ENCODE data around the gene PTPN13. TPM values are rescaled to one million over a fixed set of nuclear protein-coding genes. Genes with fewer than 3 reads are reported as not detected.

The PTPN13 gene
- total RNA-seq, 1 donor from 2014 or later: 78.6 TPM

DNA sequence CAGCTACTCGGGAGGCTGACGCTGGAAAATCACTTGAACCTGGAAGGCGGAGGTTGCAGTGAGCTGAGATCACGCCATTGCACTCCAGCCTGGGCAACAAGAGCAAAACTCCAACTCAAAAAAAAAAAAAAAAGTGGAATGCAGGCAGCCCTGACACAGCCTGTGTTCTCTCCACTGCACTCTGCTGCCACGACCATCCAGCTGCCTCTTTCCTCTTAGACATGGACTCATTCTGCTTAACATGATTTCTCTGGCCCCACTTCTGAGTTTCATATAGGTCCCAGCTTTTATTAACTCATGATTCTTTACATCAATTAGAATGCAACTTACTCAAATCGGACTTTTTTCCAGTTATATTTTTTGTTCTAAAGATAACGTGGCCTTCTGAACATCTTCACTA, 225.4 kb downstream of the PTPN13 start:
- no peak for DNase-seq

DNA sequence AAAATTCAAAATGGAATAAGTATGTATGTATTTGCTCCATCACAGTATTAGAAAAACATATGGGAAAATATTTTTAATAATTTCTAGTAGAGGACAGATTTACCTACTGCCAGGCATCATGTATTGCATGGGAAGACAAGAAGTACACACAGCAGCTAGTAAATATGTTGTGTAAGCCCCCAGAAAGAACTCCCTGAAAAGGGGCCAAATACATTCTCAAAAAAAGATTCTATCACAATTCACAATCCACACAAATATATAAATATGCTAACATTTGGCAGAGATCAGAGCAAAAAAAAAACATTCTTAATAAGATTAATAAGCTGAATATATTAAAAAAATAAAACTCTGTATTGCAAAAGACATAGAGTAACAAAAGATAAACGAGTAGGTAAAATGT, 227.0 kb downstream of the PTPN13 start:
- no peak for DNase-seq

DNA sequence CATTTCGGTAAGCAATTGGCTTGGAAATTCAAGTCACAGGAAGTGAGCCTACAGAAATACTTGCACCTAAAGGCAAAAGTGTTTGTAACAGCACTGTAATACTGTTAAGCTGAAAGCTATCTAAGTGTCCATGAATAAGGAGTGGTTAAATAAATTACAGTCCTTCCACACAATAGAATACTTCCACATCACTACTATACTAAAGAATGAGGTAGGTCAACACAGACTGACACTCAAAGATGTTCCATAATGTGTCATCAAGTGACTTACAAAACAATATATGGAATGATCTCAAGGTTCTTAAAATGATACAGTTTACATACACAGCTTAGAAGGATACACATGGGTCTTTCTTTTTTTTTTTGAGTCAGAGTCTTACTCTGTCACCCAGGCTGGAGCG, 228.0 kb downstream of the PTPN13 start:
- DNase-seq: no peak

DNA sequence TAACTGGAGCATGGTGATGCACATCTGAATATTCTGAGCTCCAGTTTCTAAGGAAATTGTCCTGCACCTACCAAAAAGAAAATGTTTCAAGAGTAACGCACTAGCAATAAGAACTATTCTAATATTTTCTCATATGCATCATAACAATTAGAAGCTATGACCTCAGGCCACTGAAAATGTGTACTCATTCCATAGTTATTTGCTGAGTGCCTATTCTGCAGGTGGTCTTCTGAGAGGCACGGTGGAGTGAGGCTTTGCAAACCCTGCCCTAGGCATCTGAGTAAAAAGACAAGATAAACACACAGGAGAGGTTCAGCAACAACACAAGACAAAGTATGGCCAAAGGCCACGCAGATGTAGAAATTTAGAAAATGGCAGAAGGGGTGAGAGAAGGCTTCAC, 231.4 kb downstream of the PTPN13 start:
- no peak for DNase-seq

DNA sequence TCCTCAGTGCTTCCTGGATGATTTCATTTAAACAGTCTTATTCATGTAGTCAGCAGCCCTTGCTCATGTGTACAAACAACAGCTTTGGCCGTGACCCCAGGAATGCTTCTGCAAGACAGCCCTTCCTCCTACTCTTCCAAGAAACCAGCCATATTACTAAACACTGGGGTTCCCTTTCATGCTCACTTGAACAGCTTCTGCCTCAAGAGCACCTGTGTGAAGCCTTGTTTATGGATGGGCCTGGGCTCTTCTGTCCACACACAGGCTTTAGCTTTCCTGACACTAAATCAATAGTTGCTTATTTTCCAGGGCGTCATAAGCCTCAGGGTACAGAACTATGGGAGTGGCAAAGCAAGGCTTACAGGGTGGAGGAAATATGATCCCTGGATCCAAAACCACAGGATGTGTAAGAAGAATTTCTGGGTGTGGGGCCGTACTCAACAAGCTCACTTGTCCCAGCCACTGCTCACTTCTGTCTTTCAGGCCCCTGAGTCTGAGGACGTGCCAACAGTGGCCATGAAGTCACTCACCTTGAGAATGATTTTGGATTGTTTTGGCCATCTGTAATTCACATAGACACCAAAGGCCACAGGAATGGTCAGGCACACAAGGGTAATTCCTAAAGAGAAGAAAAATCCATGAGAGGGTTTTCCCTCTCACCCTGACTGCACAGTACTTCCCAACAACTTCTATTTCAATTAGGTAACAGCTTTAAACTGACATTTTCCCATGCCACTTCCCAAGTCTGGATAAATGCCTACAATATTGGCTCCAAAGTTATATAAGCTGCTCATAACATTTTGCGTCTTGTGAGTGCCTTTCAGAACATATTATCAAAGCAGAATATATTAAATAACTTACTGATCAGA, 237.4 kb downstream of the PTPN13 start:
- DNase-seq: no peak

DNA sequence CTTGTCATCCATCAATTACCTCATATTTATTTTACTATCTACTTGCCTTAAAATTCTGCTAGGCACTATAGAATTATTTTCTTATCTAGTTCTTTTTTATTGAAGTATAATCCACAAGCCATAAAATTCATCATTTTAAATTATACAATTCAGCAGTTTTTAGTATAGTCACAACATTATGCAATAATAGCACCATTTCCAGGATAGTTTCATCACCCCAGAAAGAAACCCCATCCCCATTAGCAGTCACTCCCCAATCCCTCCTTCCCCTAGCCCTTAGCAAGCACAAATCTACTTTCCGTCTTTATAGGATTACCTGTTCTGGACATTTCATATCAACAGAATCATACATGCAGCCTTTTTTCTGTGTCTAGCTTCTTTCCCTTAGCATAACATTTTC, 239.5 kb downstream of the PTPN13 start:
- DNase-seq: no peak

DNA sequence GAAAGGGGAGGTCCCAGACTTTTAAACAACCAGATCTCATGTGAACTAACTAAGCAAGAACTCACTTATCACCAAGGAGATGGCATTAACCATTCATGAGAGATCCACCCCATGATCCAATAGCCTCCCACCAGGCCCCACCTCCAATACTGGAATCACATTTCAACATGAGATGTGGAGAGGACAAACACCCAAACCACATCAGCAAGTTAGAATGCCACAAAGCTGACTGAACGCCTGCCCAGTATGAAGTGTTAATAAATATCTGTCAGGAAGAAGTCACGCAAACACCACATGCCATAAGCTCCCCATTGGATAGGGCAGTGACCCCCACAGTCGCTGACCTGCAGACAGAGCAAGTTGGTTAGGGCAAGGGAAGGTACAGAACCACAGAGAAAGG, 240.8 kb downstream of the PTPN13 start:
- no peak for DNase-seq

DNA sequence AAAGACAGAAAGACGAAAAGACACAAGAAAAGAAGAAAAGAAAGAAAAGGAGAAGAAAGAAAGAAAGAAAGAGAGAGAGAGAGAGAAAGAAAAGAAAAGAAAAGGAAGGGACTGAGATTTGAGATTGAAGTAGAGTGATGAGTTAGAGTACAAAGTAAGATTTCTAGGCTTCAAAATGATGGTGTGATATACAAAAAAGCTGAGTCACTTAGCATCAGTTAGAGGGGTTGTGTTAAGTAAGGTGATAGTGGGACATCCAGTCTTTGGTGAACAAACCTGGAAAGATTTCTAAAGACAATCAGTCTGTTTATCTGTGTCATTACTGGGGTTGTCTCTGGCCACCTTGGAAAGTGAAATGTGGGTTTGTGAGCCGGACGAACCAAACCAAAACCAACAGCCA, 241.6 kb downstream of the PTPN13 start:
- DNase-seq: no peak

DNA sequence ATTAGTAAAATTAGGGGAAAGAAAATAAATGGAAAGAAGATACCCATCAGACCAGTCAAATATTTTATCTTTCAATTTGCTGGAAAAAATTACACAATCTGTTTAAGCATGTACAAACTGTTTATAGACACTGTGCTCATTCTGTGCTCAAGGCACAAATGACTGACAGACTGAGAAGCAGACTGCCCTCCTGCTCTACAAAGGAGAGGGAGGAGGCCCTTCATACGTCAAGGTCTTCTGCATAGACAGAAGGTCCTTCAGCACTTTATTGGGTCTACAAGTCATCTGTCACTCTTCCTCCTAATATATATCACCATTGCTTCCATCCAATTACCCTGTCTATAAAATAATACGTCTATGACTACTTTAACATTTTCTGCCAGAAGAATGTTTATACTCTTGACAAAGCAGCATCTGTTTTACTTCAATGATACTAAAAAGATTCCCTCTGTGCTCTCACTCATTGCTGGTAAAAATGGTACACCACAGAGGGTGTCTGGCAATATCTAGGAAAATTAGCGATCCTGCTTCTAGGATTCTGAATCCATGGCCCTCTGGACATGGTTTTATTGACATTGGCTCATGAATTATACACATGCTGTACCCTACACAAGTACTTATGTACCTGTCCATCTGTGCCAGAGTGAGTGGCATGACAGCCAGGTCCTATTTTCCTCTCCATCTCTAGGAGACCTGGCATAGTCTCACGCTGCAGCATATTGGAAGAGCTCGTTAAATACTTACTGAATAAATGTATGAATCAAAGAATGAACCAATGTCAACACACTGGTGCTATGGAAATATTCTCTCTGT, 243.8 kb downstream of the PTPN13 start:
- no peak for DNase-seq

DNA sequence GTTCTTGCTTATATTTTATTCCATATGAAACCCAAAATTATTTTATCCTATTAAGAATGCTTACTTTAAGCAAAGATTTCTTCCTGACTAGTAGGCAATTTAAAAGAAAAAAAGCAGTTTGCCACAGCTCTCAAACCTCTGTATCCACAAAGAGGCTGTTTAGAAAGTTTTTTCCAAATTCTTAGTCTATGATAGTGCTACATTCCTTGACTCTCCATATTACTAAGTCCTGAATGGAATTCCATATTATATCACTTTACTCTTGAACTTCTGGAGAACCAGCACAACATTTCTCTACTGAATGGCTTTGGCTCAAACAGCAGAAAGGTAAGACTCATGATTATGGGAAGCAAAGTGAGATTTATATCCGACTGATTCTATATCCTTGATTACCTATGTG, 246.7 kb downstream of the PTPN13 start:
- no peak for DNase-seq

DNA sequence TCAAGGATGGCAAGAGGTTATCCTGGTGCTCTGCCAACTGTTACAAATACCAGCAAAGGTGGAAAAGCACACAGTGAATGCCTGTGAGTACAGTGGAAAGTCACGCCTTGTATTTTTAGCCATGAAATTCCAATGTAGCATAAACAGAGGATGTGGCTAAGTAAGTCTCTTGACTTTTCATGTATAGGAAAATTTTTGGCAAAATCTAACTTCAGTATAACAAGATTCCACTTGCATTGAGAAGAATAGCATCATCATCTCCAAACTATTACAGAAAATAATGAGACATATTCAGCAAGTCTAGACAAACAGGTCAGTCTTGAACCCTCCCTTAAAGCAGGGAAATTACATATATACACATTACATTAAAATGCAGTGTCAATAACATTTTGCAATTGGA, 247.2 kb downstream of the PTPN13 start:
- DNase-seq: no peak

DNA sequence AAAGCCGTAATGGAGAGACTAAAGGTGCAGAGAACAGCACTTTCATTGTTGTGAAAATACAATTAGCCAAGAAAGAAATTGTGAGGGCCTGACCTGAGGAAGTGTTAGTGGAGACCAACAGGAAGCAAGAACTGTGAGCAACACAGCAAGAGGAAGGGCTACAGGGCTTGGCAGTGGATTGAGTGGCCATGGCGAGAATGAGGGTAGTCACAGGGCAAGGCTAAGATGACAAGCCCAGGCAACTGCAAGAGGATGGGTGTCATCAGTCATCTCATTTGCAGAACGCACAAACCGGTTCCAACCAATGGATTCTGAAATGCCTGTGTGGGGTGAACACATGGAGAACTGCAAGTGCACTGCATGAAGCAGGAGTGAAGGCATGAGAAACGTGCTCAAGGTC, 251.5 kb downstream of the PTPN13 start:
- DNase-seq: no peak

DNA sequence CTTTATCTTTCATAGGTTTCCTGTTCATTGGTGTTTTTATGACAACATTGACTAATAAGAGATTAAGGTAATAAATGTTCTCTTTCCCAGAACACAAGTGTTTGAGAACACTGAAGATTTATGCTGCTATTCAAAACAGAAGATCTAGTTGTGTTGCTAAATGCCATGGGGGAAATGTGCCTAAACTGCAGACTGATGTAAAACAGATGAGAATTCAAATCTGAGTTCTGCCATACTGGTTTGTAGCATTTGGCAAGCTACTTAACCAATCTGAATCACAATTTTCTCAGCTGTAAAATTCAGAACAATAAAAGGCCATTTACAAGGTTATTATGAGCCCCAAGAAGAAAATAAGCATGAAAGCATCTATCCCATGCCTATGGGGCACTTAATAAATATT, 252.8 kb downstream of the PTPN13 start:
- DNase-seq: no peak

DNA sequence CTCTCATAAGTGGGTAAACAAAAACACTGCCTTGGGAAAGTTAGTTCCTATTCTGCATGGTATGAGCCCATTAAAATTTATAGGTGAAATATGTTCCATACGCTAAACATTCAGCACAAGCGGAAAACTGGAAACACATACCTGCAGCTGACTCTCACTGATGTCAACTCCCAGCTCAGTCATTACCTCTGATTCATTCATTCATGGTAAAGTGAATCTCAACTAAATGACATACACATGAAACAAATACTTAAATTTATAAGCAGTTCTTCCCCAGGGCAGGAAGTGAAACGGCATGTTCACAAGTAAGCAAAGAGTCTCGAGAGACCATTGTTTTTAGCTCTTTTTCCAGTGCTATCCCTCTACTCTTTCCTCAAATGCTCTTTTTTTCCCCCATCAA, 253.5 kb downstream of the PTPN13 start:
- no peak for DNase-seq

DNA sequence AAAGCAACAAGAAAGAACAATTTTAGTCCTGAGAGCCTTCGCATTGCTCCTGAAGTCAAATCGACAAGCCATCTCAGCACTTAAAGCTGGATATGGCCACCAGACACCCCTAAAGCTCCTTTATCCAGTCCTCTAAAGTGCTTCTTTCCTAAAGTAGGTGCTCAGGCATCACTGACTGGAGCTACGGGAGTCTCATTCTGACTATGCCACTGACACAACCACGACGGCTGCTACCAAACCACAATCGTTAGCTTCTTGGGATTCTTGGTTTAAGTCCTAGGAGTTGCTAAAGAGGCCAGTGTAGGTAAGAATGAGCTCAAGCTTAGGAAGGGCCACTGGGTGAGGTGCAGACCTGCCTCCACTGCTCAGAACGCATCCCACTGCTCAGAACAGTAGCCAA, 254.0 kb downstream of the PTPN13 start:
- no peak for DNase-seq

DNA sequence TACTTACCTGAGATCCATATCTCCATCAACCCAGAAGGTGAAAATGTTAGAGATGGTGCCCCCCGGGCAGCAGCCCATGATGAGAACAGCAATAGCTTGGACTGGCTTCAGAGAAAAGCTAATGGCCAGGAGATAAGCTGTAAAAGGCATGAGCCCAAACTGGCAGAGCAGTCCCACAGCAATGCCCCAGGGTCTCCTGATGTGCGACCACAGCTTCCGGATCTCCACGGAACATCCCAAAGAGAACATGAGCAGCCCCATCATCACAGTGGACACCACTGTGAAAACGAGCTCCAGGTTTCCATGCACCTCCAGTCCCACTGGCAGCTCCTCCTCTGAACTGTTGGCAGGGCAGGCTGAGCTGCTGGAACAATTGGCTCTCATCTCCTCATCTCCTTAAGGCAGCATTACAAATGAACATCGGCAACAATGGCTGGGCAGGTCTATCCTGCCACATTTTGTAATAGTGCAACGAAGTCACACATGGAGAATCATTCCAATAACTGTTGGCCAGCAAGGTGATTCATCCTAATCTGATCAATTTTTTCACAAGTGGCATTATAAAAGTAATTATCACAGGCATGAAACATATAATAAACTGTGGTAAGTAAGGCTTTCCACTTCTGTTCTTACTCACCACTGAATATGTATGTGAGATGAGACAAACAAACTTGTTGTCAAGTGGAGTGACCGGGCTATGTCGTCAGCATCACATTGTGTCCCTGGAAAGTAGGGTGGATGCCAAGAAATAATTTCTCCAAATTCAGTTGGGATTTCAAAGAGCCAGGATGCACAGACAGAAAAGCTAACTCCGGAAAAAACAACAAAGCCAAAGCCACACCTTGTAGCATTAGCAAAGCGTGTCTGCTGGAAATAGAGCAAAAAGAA, 254.9 kb downstream of the PTPN13 start, which contains the start of gene SLC10A6:
Gene SLC10A6 (minus strand): TSS at position 653 of the 888 bp plus-strand sequence. CDS start 269 bp downstream, at position 384.
- DNase-seq: no peak

DNA sequence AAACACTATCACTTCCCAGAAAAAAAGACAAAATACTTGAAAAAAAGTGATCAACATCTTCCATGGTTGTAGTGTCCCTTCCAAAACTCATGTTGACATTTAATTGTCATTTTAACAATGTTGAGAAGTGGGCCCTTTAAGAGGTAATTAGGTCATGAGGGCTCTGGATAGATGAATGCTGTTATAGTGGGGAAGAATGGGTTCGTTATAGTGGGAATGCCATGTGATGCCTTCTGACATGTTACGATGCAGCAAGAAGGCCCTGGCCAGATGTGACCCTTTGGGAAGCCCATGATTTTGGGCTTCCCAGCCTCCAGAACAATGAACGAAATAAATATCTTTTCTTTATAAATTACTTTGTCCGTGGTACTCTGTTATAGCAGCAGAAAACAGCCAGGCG, 259.1 kb downstream of the PTPN13 start:
- DNase-seq: no peak

DNA sequence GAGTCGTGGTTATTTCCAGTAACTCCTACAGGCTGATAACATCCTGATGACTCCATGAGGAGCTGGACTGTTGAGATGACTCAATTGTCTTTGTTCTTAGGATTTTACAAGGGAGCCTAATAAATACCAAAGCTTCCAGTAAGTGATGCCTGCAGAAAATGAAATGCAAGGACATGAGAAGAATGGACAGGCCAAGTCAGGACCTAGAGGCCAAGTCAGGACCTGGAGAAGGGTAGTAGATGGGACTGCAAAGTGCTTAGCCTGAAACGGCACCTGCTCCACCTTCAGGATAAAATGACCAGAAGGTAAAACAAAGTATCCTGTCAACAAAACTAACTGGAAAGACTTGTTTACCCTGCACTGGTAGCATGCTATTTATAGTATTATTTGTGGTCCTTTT, 261.5 kb downstream of the PTPN13 start:
- DNase-seq: no peak

DNA sequence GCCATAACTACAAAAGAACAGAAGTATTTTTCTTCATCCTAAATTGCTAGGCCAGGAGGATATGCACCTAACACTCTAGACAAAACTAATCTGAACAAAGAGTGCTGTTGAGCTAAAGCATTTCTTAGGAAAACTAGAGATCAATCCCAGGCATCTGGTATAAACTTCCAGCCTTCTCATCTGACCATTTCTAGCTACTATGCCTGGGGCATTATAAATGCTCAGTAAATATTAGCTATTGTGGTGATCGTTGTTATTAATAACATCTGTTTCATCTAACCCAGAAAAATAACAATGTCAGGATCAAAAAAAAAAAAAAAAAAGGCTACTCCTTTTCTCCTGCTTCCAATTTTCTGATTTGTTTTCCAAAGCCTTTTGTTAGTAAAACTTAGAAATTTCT, 262.8 kb downstream of the PTPN13 start:
- DNase-seq: no peak

DNA sequence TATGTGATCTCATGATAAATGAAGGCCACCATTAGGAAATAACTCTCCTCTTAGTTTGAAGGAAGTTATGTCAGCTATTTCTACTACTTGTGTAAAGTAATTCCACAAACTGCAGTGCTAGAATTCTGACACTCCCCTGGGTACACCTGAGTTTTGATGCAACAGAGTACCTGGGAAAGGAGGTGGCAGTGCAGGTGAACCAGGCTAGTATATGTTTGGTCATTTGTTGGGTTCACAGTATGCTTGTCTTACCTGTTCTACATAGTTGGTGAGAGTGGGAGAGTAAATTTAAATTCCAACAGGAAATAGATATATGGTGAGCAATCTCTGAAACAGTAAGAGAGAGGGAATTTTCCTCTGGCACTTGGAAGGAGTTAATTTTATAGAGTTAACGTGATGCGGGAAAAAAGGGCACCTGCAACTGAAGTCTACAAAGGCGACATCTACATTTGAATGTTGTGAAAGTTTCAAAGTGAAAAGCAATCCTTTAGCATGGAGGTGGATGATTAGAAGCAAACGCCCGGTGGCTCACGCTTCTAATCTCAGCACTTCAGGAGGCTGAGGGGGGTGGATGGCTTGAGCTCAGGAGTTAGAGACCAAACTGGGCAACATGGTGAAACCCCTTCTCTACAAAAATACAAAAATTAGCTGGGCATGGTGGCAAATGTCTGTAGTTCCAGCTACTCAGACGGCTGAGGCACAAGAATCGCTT, 263.4 kb downstream of the PTPN13 start:
- no peak for DNase-seq

Data from skin of body (tissue), 2 donors.